HepG2 (cell line): Measurements from ENCODE around the gene RNF135. TPM values are rescaled to one million over a fixed set of nuclear protein-coding genes. Genes with fewer than 3 reads are reported as not detected.
"Not testable (repeated sequence)": the region's sequence is repeated elsewhere in the genome, so short reads cannot be mapped to it uniquely, and the experiment has no call there.

Experiments
- ATAC-seq: fragments of 200-7000 bp; cut with Tn5 transposase; 3 replicates; pipeline ENCODE4 v1.9.1; 2020; ENCODE audit warnings: mild to moderate bottlenecking, moderate library complexity
- BruUV-seq: library from RNA; stranded (reverse); fragments of 400-500 nt; replicated peaks from 2 replicates; lab custom pipeline; 2021; lab: Mats Ljungman, UMichigan
- CTCF ChIA-PET: fragments of 300-600 bp; formaldehyde crosslinking; extraction: SDS; loops from one replicate; lab custom pipeline; 2021; ENCODE audit warnings: low total read pairs, inconsistent platforms, low intra/inter-chr PET ratio; lab: Yijun Ruan, JAX
- POLR2A ChIA-PET: fragments of 350-600 bp; sonication (Branson Sonifier 250); formaldehyde crosslinking; loops from one replicate; lab custom pipeline; 2020; ENCODE audit warnings: antibody characterized with exemption, inconsistent platforms; lab: Yijun Ruan, JAX
- DNase-seq: peaks from one replicate; pipeline ENCODE4 v3.0.0-alpha.2; 2015; ENCODE audit warnings: low spot score
- FAIRE-seq: peaks from 3 replicates; lab custom pipeline; 2011; peaks lifted over from hg19 to GRCh38; lab: Jason Lieb, UNC
- H2AFZ ChIP-seq: one replicate; pipeline ENCODE4 v1.6.1; 2011; ENCODE audit warnings: low read length, inconsistent platforms
- H3K27ac ChIP-seq: fragments of 300-600 bp; 3 replicates; pipeline ENCODE4 v1.8.0; 2011; ENCODE audit warnings: mixed run types, mild to moderate bottlenecking, mixed read lengths, low read length, inconsistent platforms; ENCODE audit not compliant: insufficient read depth; ENCODE audit errors: extremely low read length
- H3K27me3 ChIP-seq, 2 experiments: fragments of 200-600 bp in 1 of 2; 2 replicates in 1 of 2; 3 replicates in 1 of 2; pipeline versions ENCODE4 v1.6.0 to v1.8.0; 2011; ENCODE audit warnings: low read length in 2 of 2, mild to moderate bottlenecking in 2 of 2, moderate library complexity in 2 of 2, inconsistent platforms in 1 of 2; ENCODE audit not compliant: insufficient read depth in 2 of 2, control insufficient read depth in 1 of 2
- H3K36me3 ChIP-seq, 2 experiments: fragments of 200-600 bp in 1 of 2; replicated peaks in 1 of 2; 2 replicates in 1 of 2; 3 replicates in 1 of 2; pipeline versions ENCODE4 v1.5.1 to v1.8.0; 2011; ENCODE audit warnings: low read length in 2 of 2, inconsistent platforms in 1 of 2; ENCODE audit not compliant: insufficient read depth in 2 of 2, control insufficient read depth in 1 of 2
- H3K4me1 ChIP-seq: 2 replicates; pipeline ENCODE4 v1.5.1; 2012; ENCODE audit warnings: low read length, inconsistent platforms; ENCODE audit not compliant: insufficient read depth
- H3K4me2 ChIP-seq: 2 replicates; pipeline ENCODE4 v1.6.0; 2011; ENCODE audit warnings: low read depth, low read length, inconsistent platforms
- H3K4me3 ChIP-seq, 3 experiments: fragments of 200-600 bp in 1 of 3; sonication (generic), shearing (Covaris generic) in 1 of 3; replicated peaks in 1 of 3; 2 replicates each; pipeline ENCODE4 v1.5.1; 2011 to 2016; ENCODE audit warnings: low read length in 3 of 3, inconsistent platforms in 2 of 3, low read depth in 2 of 3, mild to moderate bottlenecking in 2 of 3, control low read depth in 1 of 3, mixed read lengths in 1 of 3; ENCODE audit not compliant: insufficient read depth in 1 of 3
- H3K79me2 ChIP-seq: one replicate; pipeline ENCODE4 v1.6.1; 2011; ENCODE audit warnings: low read length, inconsistent platforms; ENCODE audit not compliant: insufficient read depth
- H3K9ac ChIP-seq: 2 replicates; pipeline ENCODE4 v1.6.0; 2011; ENCODE audit warnings: mild to moderate bottlenecking, low read depth, low read length, inconsistent platforms; ENCODE audit not compliant: insufficient read depth
- H3K9me3 ChIP-seq: 2 replicates; pipeline ENCODE4 v1.5.1; 2012; ENCODE audit warnings: mild to moderate bottlenecking, low read length
- H4K20me1 ChIP-seq: 2 replicates; pipeline ENCODE4 v1.6.0; 2011; ENCODE audit warnings: inconsistent platforms, mild to moderate bottlenecking, low read length, moderate library complexity; ENCODE audit not compliant: insufficient read depth
- HIVEP1 ChIP-seq: sonication (generic); formaldehyde crosslinking; IDR thresholded peaks from 2 replicates; pipeline ENCODE4 v1.4.0; 2020; ENCODE audit warnings: mild to moderate bottlenecking, missing genetic modification reagents
- RAD51 ChIP-seq: fragments of 450-650 bp; IDR thresholded peaks from 2 replicates; pipeline ENCODE4 v1.6.1; 2016; ENCODE audit warnings: borderline replicate concordance
- TCF12 ChIP-seq, 2 experiments: fragments of 450-650 bp in 1 of 2; sonication (generic) in 1 of 2; formaldehyde crosslinking in 1 of 2; IDR thresholded peaks; 2 replicates each; pipeline versions ENCODE4 v1.6.1 to v1.8.0; 2017 to 2022; ENCODE audit warnings: antibody characterized with exemption in 1 of 2, mild to moderate bottlenecking in 1 of 2, missing genetic modification reagents in 1 of 2, moderate library complexity in 1 of 2
- ZNF639 ChIP-seq: conservative IDR thresholded peaks from 2 replicates; pipeline ENCODE4 v1.6.1; 2018; ENCODE audit warnings: missing genetic modification reagents
- WGBS: methylation state at CpG from one replicate; pipeline ENCODE4 v1.1.6; 2017; ENCODE audit warnings: low lambda C conversion rate; 5-methylcytosine and 5-hydroxymethylcytosine counted together
- in situ Hi-C: cut with HindIII; loops from 2 replicates; pipeline ENCODE4 v1.10.0; 2017; ENCODE audit warnings: low pct_unique_long_range_greater_than_20kb; ENCODE audit not compliant: extremely low pct_ligation_motif_present
- intact Hi-C: fragments of 100-400 bp; cut with micrococcal nuclease; formaldehyde crosslinking; loops from one replicate; pipeline ENCODE4 v1.10.0; 2022; ENCODE audit not compliant: unreplicated experiment
- polyA plus RNA-seq, 8 experiments: library from polyadenylated mRNA; depleted of rRNA in 3 of 8; stranded (reverse) in 7 of 8; unstranded in 1 of 8; fragments of >200 nt; fragmentation: Illumina TruSeq in 4 of 8; extraction: Trizol in 4 of 8; gene quantifications; 2 replicates each; pipeline versions ENCODE4 v1.2.1 to v1.2.3, GENCODE V29; 2011 to 2016; ENCODE audit warnings: low read depth in 4 of 8, missing spikeins in 1 of 8, mixed read lengths in 1 of 8; ENCODE audit not compliant: insufficient read depth in 1 of 8
- total RNA-seq, 5 experiments: library from RNA; depleted of rRNA; stranded (reverse); fragments of >200 nt; fragmentation: Illumina TruSeq; extraction: Trizol; gene quantifications; 2 replicates each; pipeline ENCODE4 v1.2.3, GENCODE V29; 2016; ENCODE audit warnings: low read depth in 1 of 5

Gene RNF135
- total and polyA plus RNA-seq, 2 of the 13 experiments (the other 11 are each of a cell fraction or from before 2014, with no cell fraction given), result not detected

- TF ChIP-seq TCF12 (IDR thresholded peaks at IDR 0.05) (no peak), TCF12 (CRISPR knock-in tag; IDR thresholded peaks at IDR 0.05) (no peak), ZNF639 (CRISPR knock-in tag) (no peak), HIVEP1 (no peak)
- no peak for FAIRE-seq
Measured at GRCh38 chr17:30930495-30930894, 40.3 kb upstream of the RNF135 start.

GRCh38 chr17:30931582-30931981 lies 39.3 kb upstream of the RNF135 start:
- FAIRE-seq, H3K4me3 ChIP-seq, H4K20me1 ChIP-seq: not testable (repeated sequence)

More at GRCh38 chr17:30930495-30930894, 40.3 kb upstream of the RNF135 start:
- Histone ChIP-seq H3K4me1 (peaks cover 13% of the 10 kb centered on the region), H3K9me3 (no peaks in the 10 kb centered on the region), H3K79me2 (no peaks in the 10 kb centered on the region), H3K4me3 (no peak overlapping the region), H3K9ac (no peak overlapping the region), H3K4me2 (no peak overlapping the region), H2AFZ (no peak overlapping the region), H3K27ac (no peak overlapping the region), H3K36me3 (no peaks in the 10 kb centered on the region), H4K20me1 (no peaks in the 10 kb centered on the region), H3K27me3 (no peaks in the 10 kb centered on the region)
- ATAC-seq (no peak), DNase-seq (no peak)
- ChIA-PET POLR2A (no interaction called here), CTCF (no interaction called here)
- 81% methylated on average over 3 of the region's 3 CpGs for WGBS
- no TSS peak for BruUV-seq
- intact Hi-C loops, result no loop called here
- in situ Hi-C loops, result no loop called here

More at GRCh38 chr17:30931582-30931981, 39.3 kb upstream of the RNF135 start:
- 78% methylated on average over 8 of the region's 8 CpGs for WGBS
- DNase-seq, H3K27ac ChIP-seq, in situ Hi-C loops, H3K27me3 ChIP-seq, BruUV-seq, H3K79me2 ChIP-seq, POLR2A ChIA-PET, H3K36me3 ChIP-seq, H2AFZ ChIP-seq, intact Hi-C loops, H3K9ac ChIP-seq, H3K4me2 ChIP-seq, ATAC-seq, H3K9me3 ChIP-seq, CTCF ChIA-PET: not testable (repeated sequence)
- peak; percentile 65; the same call in 1 of the 2 replicates for TF ChIP-seq RAD51
- H3K4me1 ChIP-seq, result peaks cover 13% of the 10 kb centered on the region
